Coronary artery (tissue), 2 donors: ENCODE measurements around the gene NUMA1.

Source experiments
- DNase-seq: peaks from one replicate; pipeline ENCODE4 v3.0.0-alpha.2; 2017; ENCODE audit warnings: low spot score
- H3K27ac ChIP-seq, 2 donors: fragments of 200-600 bp; sonication (generic); one replicate each; pipeline ENCODE4 v1.5.1; 2016 to 2019
- H3K4me3 ChIP-seq: fragments of 200-600 bp; sonication (generic); 2 replicates; pipeline ENCODE4 v1.5.1; 2016; ENCODE audit warnings: mild to moderate bottlenecking, moderate library complexity
- CTCF ChIP-seq: fragments of 200-600 bp; sonication (generic); IDR thresholded peaks from one replicate; pipeline ENCODE4 v1.5.1; 2019; ENCODE audit warnings: antibody characterized with exemption

The NUMA1 gene

GRCh38 chr11:72091292-72091691 lies 10.9 kb upstream of the NUMA1 start:
- no peak for DNase-seq
- H3K4me3 ChIP-seq: no peak overlapping the region
- TF ChIP-seq CTCF: peak; percentile 71
- peak overlapping the region; percentile 31 to 46 for H3K27ac ChIP-seq

GRCh38 chr11:72088076-72088808 lies 7.9 kb upstream of the NUMA1 start:
- no peak for DNase-seq
- Histone ChIP-seq H3K4me3 (no peak overlapping the region), H3K27ac (no peak overlapping the region)
- TF ChIP-seq CTCF: no peak

- no peak overlapping the region for H3K27ac ChIP-seq
- no peak for TF ChIP-seq CTCF
- no peak overlapping the region for H3K4me3 ChIP-seq
- DNase-seq: no peak
Measured at GRCh38 chr11:72085621-72086351, 5.4 kb upstream of the NUMA1 start.

- TF ChIP-seq CTCF: no peak
- Histone ChIP-seq H3K27ac (no peak overlapping the region), H3K4me3 (no peak overlapping the region)
- DNase-seq: no peak
Measured at GRCh38 chr11:72084965-72085364, 4.6 kb upstream of the NUMA1 start.

GRCh38 chr11:72084076-72084475 lies 3.7 kb upstream of the NUMA1 start:
- no peak overlapping the region for H3K27ac ChIP-seq
- H3K4me3 ChIP-seq: no peak overlapping the region
- DNase-seq: no peak
- no peak for TF ChIP-seq CTCF

GRCh38 chr11:72083414-72083813 lies 3.1 kb upstream of the NUMA1 start:
- Histone ChIP-seq H3K27ac (no peak overlapping the region), H3K4me3 (no peak overlapping the region)
- no peak for DNase-seq
- no peak for TF ChIP-seq CTCF
